K562 (cell line): ENCODE measurements around the gene EGR1. TPM values are rescaled to one million over a fixed set of nuclear protein-coding genes. Genes with fewer than 3 reads are reported as not detected.

Experiments
- BHLHE40 ChIP-seq: IDR thresholded peaks from 2 replicates; pipeline ENCODE4 v1.6.1; 2011; ENCODE audit warnings: low read length, improper control_type of control experiment
- HEY1 ChIP-seq: fragments of 250-450 bp; sonication (Bioruptor Pico); IDR thresholded peaks from 2 replicates; pipeline ENCODE4 v1.5.0; 2020; ENCODE audit warnings: mild to moderate bottlenecking, moderate library complexity, borderline replicate concordance
- HNRNPH1 ChIP-seq: fragments of 200-400 bp; formaldehyde crosslinking; optimal IDR thresholded peaks from 2 replicates; pipeline ENCODE3; 2017; ENCODE audit warnings: low read depth, mild to moderate bottlenecking, low read length, moderate library complexity
- ZNF707 ChIP-seq: fragments of 250-450 bp; sonication (Bioruptor Pico); conservative IDR thresholded peaks from 2 replicates; pipeline ENCODE4 v1.8.0; 2022; ENCODE audit warnings: inconsistent platforms, mild to moderate bottlenecking, moderate library complexity
- polyA plus RNA-seq, 8 experiments: library from polyadenylated mRNA; depleted of rRNA in 4 of 8; stranded (reverse) in 5 of 8; unstranded in 3 of 8; fragments of >200 nt; fragmentation: Nextera tagmentation in 2 of 8; fragmentation: Illumina TruSeq in 1 of 8; extraction: Ambion mirVana in 2 of 8; extraction: Trizol in 1 of 8; gene quantifications; 2 replicates each; pipeline versions ENCODE4 v1.2.1 to v1.2.3, GENCODE V29; 2011 to 2014; ENCODE audit warnings: inconsistent platforms in 1 of 8, missing spikeins in 1 of 8
- total RNA-seq, 7 experiments: library from RNA; depleted of rRNA in 6 of 7; stranded (reverse); fragments of >200 nt in 6 of 7; fragmentation: Illumina TruSeq in 2 of 7; extraction: Trizol in 2 of 7; gene quantifications; 2 replicates each; pipeline versions ENCODE4 v1.2.1 to v1.2.3, GENCODE V29; 2011 to 2021; ENCODE audit warnings: low replicate concordance in 1 of 7
- TF ChIP-seq, protein P1 (sequence below): IDR thresholded peaks from 2 replicates; pipeline ENCODE4 v1.6.1; 2016; ENCODE audit warnings: missing genetic modification characterization, missing compliant biosample characterization
- TF ChIP-seq, protein P2 (sequence below): sonication (generic); formaldehyde crosslinking; IDR thresholded peaks from 2 replicates; pipeline ENCODE4 v1.9.0; 2022; ENCODE audit warnings: mild to moderate bottlenecking, missing genetic modification reagents
- TF ChIP-seq, protein P3 (sequence below): fragments of 450-650 bp; IDR thresholded peaks from 2 replicates; pipeline ENCODE4 v1.7.0; 2016; ENCODE audit warnings: borderline replicate concordance
- TF ChIP-seq, protein P4 (sequence below): sonication (generic); formaldehyde crosslinking; IDR thresholded peaks from 2 replicates; pipeline ENCODE4 v1.8.0; 2023; ENCODE audit warnings: missing genetic modification reagents, mild to moderate bottlenecking, borderline replicate concordance
- TF ChIP-seq, protein P5 (sequence below): fragments of 450-650 bp; IDR thresholded peaks from 2 replicates; pipeline ENCODE4 v1.6.1; 2016; ENCODE audit warnings: low read depth

The EGR1 gene
- total and polyA plus RNA-seq, 9 of the 15 experiments (the other 6 are each of a cell fraction or from before 2014, with no cell fraction given) = 1.3 to 132 (median 21.5) TPM

DNA sequence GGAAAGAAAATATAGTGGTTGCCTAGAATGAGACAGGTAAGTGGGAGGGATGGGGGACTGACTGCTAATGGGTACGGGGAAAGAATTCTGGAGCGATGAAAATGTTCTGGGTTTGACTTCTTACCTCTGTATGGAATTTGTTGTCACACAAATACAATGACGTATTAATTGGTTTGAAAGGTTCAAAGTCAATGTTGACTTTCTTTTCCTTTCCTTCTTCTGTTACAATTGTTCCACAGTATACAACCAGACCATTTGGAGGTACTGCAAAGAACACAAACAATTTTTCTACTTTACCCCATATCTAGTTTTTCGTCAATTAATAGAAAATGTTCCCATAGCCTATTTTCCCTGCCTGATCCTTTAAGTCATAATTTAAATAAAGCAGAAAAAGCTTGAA lies 52.2 kb downstream of the EGR1 start (continued):
- TF ChIP-seq, protein P1, sequence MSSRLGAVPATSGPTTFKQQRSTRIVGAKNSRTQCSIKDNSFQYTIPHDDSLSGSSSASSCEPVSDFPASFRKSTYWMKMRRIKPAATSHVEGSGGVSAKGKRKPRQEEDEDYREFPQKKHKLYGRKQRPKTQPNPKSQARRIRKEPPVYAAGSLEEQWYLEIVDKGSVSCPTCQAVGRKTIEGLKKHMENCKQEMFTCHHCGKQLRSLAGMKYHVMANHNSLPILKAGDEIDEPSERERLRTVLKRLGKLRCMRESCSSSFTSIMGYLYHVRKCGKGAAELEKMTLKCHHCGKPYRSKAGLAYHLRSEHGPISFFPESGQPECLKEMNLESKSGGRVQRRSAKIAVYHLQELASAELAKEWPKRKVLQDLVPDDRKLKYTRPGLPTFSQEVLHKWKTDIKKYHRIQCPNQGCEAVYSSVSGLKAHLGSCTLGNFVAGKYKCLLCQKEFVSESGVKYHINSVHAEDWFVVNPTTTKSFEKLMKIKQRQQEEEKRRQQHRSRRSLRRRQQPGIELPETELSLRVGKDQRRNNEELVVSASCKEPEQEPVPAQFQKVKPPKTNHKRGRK (tag) = no peak
- TF ChIP-seq, protein P2, sequence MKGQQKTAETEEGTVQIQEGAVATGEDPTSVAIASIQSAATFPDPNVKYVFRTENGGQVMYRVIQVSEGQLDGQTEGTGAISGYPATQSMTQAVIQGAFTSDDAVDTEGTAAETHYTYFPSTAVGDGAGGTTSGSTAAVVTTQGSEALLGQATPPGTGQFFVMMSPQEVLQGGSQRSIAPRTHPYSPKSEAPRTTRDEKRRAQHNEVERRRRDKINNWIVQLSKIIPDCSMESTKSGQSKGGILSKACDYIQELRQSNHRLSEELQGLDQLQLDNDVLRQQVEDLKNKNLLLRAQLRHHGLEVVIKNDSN (CRISPR knock-in tag) = no peak
- TF ChIP-seq HNRNPH1 = no peak
- TF ChIP-seq ZNF707 = no peak
- TF ChIP-seq, protein P3, sequence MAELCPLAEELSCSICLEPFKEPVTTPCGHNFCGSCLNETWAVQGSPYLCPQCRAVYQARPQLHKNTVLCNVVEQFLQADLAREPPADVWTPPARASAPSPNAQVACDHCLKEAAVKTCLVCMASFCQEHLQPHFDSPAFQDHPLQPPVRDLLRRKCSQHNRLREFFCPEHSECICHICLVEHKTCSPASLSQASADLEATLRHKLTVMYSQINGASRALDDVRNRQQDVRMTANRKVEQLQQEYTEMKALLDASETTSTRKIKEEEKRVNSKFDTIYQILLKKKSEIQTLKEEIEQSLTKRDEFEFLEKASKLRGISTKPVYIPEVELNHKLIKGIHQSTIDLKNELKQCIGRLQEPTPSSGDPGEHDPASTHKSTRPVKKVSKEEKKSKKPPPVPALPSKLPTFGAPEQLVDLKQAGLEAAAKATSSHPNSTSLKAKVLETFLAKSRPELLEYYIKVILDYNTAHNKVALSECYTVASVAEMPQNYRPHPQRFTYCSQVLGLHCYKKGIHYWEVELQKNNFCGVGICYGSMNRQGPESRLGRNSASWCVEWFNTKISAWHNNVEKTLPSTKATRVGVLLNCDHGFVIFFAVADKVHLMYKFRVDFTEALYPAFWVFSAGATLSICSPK = no peak
- TF ChIP-seq, protein P4, sequence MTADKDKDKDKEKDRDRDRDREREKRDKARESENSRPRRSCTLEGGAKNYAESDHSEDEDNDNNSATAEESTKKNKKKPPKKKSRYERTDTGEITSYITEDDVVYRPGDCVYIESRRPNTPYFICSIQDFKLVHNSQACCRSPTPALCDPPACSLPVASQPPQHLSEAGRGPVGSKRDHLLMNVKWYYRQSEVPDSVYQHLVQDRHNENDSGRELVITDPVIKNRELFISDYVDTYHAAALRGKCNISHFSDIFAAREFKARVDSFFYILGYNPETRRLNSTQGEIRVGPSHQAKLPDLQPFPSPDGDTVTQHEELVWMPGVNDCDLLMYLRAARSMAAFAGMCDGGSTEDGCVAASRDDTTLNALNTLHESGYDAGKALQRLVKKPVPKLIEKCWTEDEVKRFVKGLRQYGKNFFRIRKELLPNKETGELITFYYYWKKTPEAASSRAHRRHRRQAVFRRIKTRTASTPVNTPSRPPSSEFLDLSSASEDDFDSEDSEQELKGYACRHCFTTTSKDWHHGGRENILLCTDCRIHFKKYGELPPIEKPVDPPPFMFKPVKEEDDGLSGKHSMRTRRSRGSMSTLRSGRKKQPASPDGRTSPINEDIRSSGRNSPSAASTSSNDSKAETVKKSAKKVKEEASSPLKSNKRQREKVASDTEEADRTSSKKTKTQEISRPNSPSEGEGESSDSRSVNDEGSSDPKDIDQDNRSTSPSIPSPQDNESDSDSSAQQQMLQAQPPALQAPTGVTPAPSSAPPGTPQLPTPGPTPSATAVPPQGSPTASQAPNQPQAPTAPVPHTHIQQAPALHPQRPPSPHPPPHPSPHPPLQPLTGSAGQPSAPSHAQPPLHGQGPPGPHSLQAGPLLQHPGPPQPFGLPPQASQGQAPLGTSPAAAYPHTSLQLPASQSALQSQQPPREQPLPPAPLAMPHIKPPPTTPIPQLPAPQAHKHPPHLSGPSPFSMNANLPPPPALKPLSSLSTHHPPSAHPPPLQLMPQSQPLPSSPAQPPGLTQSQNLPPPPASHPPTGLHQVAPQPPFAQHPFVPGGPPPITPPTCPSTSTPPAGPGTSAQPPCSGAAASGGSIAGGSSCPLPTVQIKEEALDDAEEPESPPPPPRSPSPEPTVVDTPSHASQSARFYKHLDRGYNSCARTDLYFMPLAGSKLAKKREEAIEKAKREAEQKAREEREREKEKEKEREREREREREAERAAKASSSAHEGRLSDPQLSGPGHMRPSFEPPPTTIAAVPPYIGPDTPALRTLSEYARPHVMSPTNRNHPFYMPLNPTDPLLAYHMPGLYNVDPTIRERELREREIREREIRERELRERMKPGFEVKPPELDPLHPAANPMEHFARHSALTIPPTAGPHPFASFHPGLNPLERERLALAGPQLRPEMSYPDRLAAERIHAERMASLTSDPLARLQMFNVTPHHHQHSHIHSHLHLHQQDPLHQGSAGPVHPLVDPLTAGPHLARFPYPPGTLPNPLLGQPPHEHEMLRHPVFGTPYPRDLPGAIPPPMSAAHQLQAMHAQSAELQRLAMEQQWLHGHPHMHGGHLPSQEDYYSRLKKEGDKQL (CRISPR knock-in tag) = no peak
- no peak for TF ChIP-seq HEY1 (CRISPR knock-in tag)
- TF ChIP-seq, protein P5, sequence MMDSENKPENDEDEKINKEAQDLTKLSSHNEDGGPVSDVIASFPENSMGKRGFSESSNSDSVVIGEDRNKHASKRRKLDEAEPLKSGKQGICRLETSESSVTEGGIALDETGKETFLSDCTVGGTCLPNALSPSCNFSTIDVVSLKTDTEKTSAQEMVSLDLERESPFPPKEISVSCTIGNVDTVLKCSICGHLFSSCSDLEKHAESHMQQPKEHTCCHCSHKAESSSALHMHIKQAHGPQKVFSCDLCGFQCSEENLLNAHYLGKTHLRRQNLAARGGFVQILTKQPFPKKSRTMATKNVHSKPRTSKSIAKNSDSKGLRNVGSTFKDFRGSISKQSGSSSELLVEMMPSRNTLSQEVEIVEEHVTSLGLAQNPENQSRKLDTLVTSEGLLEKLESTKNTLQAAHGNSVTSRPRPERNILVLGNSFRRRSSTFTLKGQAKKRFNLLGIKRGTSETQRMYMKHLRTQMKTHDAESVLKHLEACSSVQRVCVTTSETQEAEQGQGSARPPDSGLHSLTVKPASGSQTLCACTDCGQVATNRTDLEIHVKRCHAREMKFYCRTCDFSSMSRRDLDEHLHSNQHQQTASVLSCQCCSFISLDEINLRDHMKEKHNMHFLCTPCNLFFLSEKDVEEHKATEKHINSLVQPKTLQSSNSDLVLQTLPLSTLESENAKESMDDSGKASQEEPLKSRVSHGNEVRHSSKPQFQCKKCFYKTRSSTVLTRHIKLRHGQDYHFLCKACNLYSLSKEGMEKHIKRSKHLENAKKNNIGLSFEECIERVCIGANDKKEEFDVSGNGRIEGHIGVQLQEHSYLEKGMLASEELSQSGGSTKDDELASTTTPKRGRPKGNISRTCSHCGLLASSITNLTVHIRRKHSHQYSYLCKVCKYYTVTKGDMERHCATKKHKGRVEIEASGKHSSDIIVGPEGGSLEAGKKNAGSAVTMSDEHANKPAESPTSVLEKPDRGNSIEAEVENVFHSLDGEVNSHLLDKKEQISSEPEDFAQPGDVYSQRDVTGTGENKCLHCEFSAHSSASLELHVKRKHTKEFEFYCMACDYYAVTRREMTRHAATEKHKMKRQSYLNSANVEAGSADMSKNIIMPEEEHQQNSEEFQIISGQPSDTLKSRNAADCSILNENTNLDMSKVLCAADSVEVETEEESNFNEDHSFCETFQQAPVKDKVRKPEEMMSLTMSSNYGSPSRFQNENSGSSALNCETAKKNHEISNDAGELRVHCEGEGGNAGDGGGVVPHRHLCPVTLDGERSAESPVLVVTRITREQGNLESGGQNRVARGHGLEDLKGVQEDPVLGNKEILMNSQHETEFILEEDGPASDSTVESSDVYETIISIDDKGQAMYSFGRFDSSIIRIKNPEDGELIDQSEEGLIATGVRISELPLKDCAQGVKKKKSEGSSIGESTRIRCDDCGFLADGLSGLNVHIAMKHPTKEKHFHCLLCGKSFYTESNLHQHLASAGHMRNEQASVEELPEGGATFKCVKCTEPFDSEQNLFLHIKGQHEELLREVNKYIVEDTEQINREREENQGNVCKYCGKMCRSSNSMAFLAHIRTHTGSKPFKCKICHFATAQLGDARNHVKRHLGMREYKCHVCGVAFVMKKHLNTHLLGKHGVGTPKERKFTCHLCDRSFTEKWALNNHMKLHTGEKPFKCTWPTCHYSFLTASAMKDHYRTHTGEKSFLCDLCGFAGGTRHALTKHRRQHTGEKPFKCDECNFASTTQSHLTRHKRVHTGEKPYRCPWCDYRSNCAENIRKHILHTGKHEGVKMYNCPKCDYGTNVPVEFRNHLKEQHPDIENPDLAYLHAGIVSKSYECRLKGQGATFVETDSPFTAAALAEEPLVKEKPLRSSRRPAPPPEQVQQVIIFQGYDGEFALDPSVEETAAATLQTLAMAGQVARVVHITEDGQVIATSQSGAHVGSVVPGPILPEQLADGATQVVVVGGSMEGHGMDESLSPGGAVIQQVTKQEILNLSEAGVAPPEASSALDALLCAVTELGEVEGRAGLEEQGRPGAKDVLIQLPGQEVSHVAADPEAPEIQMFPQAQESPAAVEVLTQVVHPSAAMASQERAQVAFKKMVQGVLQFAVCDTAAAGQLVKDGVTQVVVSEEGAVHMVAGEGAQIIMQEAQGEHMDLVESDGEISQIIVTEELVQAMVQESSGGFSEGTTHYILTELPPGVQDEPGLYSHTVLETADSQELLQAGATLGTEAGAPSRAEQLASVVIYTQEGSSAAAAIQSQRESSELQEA = no peak
- TF ChIP-seq BHLHE40 = no peak
